H54 (cell line): Measurements from ENCODE around the gene SCO1.
"Not testable (repeated sequence)": the region's sequence is repeated elsewhere in the genome, so short reads cannot be mapped to it uniquely, and the experiment has no call there.

Experiments
- DNase-seq: peaks from one replicate; pipeline ENCODE4 v3.0.0; 2011; ENCODE audit warnings: low spot score, mixed read lengths; ENCODE audit not compliant: insufficient read length
- FAIRE-seq: peaks from 3 replicates; lab custom pipeline; 2011; peaks lifted over from hg19 to GRCh38; lab: Jason Lieb, UNC
- POLR2A ChIP-seq: IDR thresholded peaks from 2 replicates; pipeline ENCODE4 v1.6.1; 2011; ENCODE audit warnings: low read depth, mild to moderate bottlenecking, low read length

SCO1 gene

GRCh38 chr17:10731408-10731879 is 34.1 kb upstream of the SCO1 start:
- DNase-seq (no peak), FAIRE-seq (no peak)
- TF ChIP-seq POLR2A = no peak

GRCh38 chr17:10730247-10730646 is 32.9 kb upstream of the SCO1 start:
- DNase-seq, FAIRE-seq: not testable (repeated sequence)

GRCh38 chr17:10729334-10730193 is 32.2 kb upstream of the SCO1 start, which contains the start of gene TMEM220:
TSS of gene TMEM220 (minus strand) at chr17:10730023. CDS start at chr17:10729851, 172 bp downstream.
- TF ChIP-seq POLR2A = no peak
- no peak for FAIRE-seq
- DNase-seq = no peak

- FAIRE-seq (no peak), DNase-seq (no peak)
- no peak for TF ChIP-seq POLR2A
Measured at GRCh38 chr17:10728331-10728892, 31.1 kb upstream of the SCO1 start.

GRCh38 chr17:10727192-10727591 is 29.9 kb upstream of the SCO1 start:
- FAIRE-seq = no peak
- no peak for DNase-seq
- no peak for TF ChIP-seq POLR2A

- no peak for DNase-seq
- no peak for FAIRE-seq
- TF ChIP-seq POLR2A = no peak
Measured at GRCh38 chr17:10726196-10726595, 28.9 kb upstream of the SCO1 start.

- no peak for TF ChIP-seq POLR2A
- FAIRE-seq (no peak), DNase-seq (no peak)
Measured at GRCh38 chr17:10725262-10725661, 27.9 kb upstream of the SCO1 start.

- DNase-seq = no peak
- no peak for TF ChIP-seq POLR2A
- FAIRE-seq = no peak
Measured at GRCh38 chr17:10724546-10725195, 27.3 kb upstream of the SCO1 start.

- no peak for TF ChIP-seq POLR2A
- no peak for FAIRE-seq
- no peak for DNase-seq
Measured at GRCh38 chr17:10718547-10718946, 21.2 kb upstream of the SCO1 start.

GRCh38 chr17:10716218-10716617 is 18.9 kb upstream of the SCO1 start:
- no peak for DNase-seq
- TF ChIP-seq POLR2A = no peak
- FAIRE-seq = no peak

GRCh38 chr17:10713318-10713717 is 16.0 kb upstream of the SCO1 start:
- no peak for TF ChIP-seq POLR2A
- FAIRE-seq (no peak), DNase-seq (no peak)

- no peak for DNase-seq
- TF ChIP-seq POLR2A = no peak
- no peak for FAIRE-seq
Measured at GRCh38 chr17:10705727-10706126, 8.4 kb upstream of the SCO1 start.

GRCh38 chr17:10702574-10702973 is 5.2 kb upstream of the SCO1 start:
- FAIRE-seq (peak; percentile 73), DNase-seq (no peak)
- TF ChIP-seq POLR2A = no peak

GRCh38 chr17:10699856-10700255 is 2.5 kb upstream of the SCO1 start:
- no peak for FAIRE-seq
- DNase-seq = no peak
- TF ChIP-seq POLR2A = no peak
